Measurements from ENCODE around the gene SYNGR1. TPM values are rescaled to one million over a fixed set of nuclear protein-coding genes. Genes with fewer than 3 reads are reported as not detected.
"Not testable (repeated sequence)": the region's sequence is repeated elsewhere in the genome, so short reads cannot be mapped to it uniquely, and the experiment has no call there.

SYNGR1 gene
- total RNA-seq, 2 experiments from 2014 or later: 4.2 to 16.0 TPM

DNA sequence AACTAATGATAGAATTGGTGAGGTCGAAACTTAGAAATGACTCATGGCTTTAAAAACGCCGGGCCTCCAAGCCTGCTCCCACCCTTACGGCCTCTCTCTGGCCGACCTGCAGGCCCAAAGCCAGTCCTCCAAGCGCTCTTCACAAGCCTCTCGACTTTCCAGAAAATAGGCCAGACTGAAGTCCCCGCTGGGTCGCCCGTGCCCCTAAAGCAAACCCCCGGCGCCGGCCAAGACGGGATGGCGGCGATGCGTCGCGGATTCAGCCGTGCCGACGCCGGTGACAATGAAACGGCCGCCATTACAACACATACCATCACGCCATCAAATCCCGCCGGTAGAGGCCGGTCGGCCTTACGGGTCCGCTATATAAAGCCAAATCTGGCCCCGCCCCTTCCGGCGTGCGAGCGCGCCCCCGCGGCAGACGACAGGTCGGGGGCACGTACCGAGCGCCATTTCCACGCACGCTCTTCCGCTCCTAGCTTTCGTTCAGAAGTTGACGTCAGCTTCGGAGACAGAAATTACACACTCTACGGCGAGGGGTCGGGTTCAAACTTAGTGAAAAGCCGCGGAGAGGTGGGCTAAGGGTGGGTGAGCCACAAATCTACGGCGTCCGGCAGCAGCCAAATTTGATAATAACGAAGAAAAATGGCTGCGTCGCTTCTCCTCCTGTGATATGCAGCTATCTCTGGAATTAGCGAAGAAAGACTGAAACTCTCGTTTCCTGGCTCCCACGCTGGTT lies 30.3 kb upstream of the SYNGR1 start, which contains the start of gene RPL3:
Gene RPL3, minus strand, starts transcription at position 340 of the 739 bp plus-strand sequence. Its CDS starts 26 bp downstream, at position 314.
- DNase-seq: peak; percentile 97
- ATAC-seq: peak; percentile 82
- Mint-ChIP-seq H3K36me3 (peaks cover 49% of the 10 kb centered on the region), H3K9me3 (ENCODE audit: low read depth) (no peaks in the 10 kb centered on the region), H3K27ac (peak within 1 kb of the TSS; percentile 92), H3K4me3 (peak within 1 kb of the TSS; percentile 99), H3K4me1 (peaks cover 45% of the 10 kb centered on the region), H3K27me3 (no peaks in the 10 kb centered on the region)
- CTCF ChIA-PET: interaction anchor here (0.8 to 12.8 kb wide), 17 partner anchors 9 to 587 kb away, joined by 3 to 254 read pairs (median 4); partner anchors contain the start of genes ATF4 and TAB1

DNA sequence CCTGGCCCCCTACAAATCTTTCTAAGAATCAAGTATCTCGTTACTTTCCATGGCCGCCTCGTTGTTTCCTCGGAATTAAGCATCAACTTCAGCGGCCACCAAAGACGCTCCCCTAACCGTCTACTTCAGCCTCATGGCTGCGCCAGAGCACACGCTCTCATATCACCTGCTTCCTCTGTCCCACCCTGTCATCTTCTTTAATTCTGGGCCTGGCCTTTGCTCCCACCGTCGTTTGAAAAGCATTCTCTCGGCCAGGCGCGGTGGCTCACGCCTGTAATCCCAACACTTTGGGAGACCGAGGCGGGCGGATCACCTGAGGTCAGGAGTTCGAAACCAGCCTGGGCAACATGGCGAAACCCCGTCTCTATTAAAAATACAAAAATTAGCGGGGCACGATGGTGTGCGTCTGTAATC lies 29.2 kb upstream of the SYNGR1 start:
- H3K4me3 Mint-ChIP-seq: peak overlapping the region; percentile 99
- H3K36me3 Mint-ChIP-seq: peaks cover 37% of the 10 kb centered on the region
- not testable (repeated sequence) for DNase-seq; H3K27me3 Mint-ChIP-seq; ATAC-seq; H3K9me3 Mint-ChIP-seq (ENCODE audit: low read depth)
- peak overlapping the region; percentile 83 for H3K27ac Mint-ChIP-seq
- H3K4me1 Mint-ChIP-seq: peaks cover 34% of the 10 kb centered on the region
- CTCF ChIA-PET: interaction anchor here (0.7 to 12.8 kb wide), 9 partner anchors 10 to 209 kb away, joined by 3 to 254 read pairs (median 12); partner anchors contain the start of gene TAB1

DNA sequence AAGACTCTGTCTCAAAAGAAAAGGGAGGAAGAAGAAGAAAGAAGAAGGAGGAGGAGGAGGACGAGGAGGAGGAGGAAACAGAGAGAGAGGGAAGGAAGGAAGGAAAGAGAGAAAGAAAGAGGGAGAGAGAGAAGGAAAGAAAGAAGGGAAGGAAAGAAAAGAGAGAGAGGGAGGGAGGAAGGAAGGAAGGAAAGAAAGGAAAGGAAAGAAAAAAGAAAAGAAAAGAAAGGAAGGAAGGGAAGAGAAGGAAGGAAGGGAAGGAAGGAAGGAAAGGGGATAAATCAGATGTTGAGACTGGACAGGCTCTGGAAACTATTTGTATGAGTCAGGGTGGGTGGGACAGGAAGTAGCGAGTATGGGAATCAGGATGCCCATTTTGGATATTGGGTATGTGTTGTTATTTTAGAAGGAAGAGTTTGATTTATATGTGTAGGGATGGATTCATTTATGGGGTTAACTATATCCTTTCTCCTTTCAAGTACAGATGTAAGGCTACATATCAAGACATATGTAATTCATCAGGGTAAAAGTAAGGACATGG lies 24.3 kb upstream of the SYNGR1 start:
- Mint-ChIP-seq H3K36me3 (no peaks in the 10 kb centered on the region), H3K4me1 (peaks cover 5% of the 10 kb centered on the region), H3K27ac (no peak overlapping the region), H3K4me3 (no peak overlapping the region), H3K27me3 (peaks cover 3% of the 10 kb centered on the region), H3K9me3 (ENCODE audit: low read depth) (no peaks in the 10 kb centered on the region)
- ATAC-seq (no peak), DNase-seq (no peak)
- CTCF ChIA-PET: no interaction called here

DNA sequence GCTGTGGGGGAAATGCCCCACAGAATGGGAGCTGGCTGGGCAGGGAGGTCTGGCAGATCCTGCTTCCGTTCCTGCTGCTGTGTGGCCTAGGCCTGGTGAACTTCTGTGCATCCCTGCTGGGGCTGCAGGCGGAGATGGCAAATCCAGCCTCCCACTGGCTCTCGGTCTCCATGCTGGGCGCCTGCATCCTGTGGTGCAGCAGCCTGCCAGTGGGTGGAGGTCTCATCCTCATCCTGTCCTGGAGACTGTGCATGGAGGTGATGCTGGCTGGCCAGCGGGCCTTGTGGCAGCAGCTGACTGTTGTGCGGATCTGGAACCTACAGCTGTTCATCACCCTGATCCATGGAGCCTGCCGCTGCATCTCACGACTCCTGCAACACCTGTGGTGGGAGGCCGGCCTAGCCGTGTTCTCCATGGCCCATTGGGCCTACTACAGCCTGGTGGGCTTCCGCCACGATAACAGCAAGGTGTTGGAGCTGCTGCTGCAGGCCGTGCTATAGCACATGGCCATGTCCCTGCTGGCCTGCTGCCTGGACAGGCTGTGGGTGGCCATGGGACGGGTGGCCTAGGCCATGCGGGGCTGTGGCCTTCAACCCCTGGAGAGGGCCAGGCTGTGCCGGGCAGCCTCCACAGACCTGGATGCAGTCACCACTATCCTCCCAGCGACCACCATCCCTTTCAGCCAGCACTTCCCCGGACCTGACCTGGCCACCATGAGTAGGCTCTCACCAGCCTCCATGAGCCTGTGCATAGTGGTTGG lies 21.6 kb upstream of the SYNGR1 start:
- Mint-ChIP-seq H3K36me3 (no peaks in the 10 kb centered on the region), H3K27me3 (peaks cover 3% of the 10 kb centered on the region), H3K4me1 (peaks cover 7% of the 10 kb centered on the region), H3K9me3 (ENCODE audit: low read depth) (no peaks in the 10 kb centered on the region), H3K27ac (no peak overlapping the region), H3K4me3 (no peak overlapping the region)
- CTCF ChIA-PET: no interaction called here
- DNase-seq: no peak
- no peak for ATAC-seq

DNA sequence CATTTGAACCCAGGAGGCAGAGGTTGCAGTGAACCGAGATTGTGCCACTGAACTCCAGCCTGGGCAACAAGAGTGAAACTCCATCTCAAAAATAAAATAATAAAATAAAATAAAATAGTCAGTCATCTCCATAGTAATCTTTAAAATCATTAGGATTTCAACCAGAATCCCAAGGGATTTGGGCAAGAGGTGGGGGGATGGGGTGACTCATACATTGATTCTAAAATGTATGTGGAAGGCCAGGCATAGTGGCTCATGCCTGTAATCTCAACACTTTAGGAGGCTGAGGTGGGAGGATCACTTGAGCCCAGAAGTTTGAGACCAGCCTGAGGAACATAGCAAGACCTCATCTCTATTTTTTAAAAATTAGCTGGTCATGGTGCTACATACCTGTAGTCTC lies 19.2 kb upstream of the SYNGR1 start:
- not testable (repeated sequence) for H3K27ac Mint-ChIP-seq; DNase-seq; ATAC-seq; H3K4me1 Mint-ChIP-seq; H3K27me3 Mint-ChIP-seq; H3K9me3 Mint-ChIP-seq (ENCODE audit: low read depth); H3K36me3 Mint-ChIP-seq; H3K4me3 Mint-ChIP-seq
- CTCF ChIA-PET: interaction anchor here (1.2 to 4.4 kb wide), 8 partner anchors 8 to 161 kb away, joined by 4 to 30 read pairs (median 6); partner anchors contain the start of gene RPL3

DNA sequence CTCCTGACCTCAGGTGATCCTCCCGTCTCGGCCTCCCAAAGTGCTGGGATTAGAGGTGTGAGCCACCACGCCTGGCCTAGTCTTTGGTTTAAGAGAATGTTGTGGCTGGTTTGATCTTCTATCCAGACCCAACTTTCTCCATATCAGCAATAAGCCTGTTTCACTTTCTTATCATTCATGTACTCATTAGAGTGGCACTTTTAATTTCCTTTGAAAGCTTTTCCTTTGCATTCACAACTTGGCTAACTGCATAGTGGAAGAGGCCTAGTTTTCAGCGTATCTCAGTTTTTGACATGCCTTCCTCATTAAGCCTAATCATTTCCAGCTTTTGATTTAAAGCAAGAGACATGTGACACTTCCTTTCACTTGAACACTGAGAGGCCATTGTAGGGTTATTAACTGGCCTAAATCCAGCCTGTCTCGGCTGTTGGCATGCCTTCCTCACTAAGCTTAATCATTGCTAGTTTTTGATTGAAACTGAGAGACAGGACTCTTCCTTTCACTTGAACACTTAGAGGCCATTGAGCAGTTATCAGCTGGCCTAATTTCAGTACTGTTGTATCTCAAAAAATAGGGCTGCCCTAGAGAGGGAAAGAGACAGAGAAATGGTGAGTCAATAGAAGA lies 17.2 kb upstream of the SYNGR1 start:
- Mint-ChIP-seq H3K27me3 (peaks cover 3% of the 10 kb centered on the region), H3K36me3 (no peaks in the 10 kb centered on the region), H3K9me3 (ENCODE audit: low read depth) (no peaks in the 10 kb centered on the region), H3K4me3 (no peak overlapping the region), H3K4me1 (peaks cover 7% of the 10 kb centered on the region), H3K27ac (no peak overlapping the region)
- no peak for DNase-seq
- ATAC-seq: no peak
- CTCF ChIA-PET: interaction anchor here (0.7 to 4.4 kb wide), 8 partner anchors 11 to 329 kb away, joined by 3 to 30 read pairs (median 8); partner anchors contain the start of gene RPL3

DNA sequence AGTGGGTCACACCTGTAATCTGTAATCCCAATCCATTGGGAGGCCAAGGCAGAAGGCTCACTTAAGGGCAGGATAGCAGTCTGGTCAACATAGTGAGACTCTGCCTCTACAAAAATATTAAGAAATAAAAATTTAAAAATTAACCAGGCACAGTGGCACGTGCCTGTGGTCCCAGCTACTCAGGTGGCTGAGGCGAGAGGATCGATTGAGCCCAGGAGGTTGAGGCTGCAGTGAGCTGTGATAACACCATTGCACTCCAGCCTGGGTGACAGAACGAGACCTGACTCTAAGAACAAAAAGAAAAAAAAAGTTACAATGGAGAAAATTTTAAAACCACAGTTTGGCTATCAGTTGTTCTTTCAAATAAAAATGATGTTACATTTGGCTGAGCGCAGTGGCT lies 13.4 kb upstream of the SYNGR1 start:
- DNase-seq (no peak), ATAC-seq (no peak)
- H3K9me3 Mint-ChIP-seq (ENCODE audit: low read depth): no peaks in the 10 kb centered on the region
- CTCF ChIA-PET: no interaction called here
- no peaks in the 10 kb centered on the region for H3K36me3 Mint-ChIP-seq
- no peak overlapping the region for H3K27ac Mint-ChIP-seq
- peaks cover 7% of the 10 kb centered on the region for H3K4me1 Mint-ChIP-seq
- H3K4me3 Mint-ChIP-seq: no peak overlapping the region
- H3K27me3 Mint-ChIP-seq: peaks cover 16% of the 10 kb centered on the region

DNA sequence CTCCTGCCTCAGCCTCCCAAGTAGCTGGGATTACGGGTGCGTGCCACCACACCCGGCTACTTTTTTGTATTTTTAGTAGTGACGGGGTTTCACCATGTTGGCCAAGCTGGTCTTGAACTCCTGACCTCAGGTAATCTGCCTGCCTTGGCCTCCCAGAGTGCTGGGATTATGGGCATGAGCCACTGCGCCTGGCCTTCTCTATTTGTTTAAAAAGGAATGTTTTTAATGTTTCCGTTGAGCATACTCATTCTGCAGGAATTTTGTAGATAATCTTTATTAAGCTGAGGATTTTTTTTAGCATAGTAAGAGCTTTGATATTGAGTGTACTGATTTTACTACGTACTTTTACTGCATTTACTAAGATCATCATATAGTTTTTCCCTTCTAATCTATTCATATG lies 10.0 kb upstream of the SYNGR1 start:
- not testable (repeated sequence) for DNase-seq; H3K9me3 Mint-ChIP-seq (ENCODE audit: low read depth); ATAC-seq; H3K36me3 Mint-ChIP-seq; H3K27ac Mint-ChIP-seq; H3K4me3 Mint-ChIP-seq; H3K4me1 Mint-ChIP-seq
- CTCF ChIA-PET: interaction anchor here (1.0 kb wide), 2 partner anchors 10 to 16 kb away, joined by 3 to 4 read pairs; no protein-coding TSS in a partner anchor
- H3K27me3 Mint-ChIP-seq: peaks cover 28% of the 10 kb centered on the region

DNA sequence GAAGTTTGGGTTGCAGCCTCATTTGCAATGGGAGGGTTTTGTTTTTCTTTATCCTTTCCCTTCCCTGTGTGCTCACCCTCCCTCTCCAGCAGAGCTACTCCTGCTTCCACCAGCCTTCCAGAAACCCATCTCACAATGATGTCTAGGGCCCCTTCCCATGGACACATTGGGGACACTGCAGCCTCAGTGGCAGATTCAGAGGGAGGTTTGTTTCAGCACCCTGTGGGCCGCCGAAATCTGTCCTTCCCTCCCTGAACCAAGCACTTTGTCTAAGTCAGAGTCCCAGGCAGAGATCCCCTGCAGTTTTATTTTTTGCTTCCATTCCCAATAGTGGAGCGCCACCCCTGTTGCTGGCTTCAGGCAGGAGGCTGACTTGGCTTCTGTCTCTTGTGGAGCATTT lies 8.6 kb upstream of the SYNGR1 start:
- Mint-ChIP-seq H3K9me3 (ENCODE audit: low read depth) (no peaks in the 10 kb centered on the region), H3K4me3 (no peak overlapping the region), H3K4me1 (peaks cover 3% of the 10 kb centered on the region), H3K27me3 (peaks cover 29% of the 10 kb centered on the region), H3K36me3 (no peaks in the 10 kb centered on the region), H3K27ac (no peak overlapping the region)
- DNase-seq (no peak), ATAC-seq (no peak)
- CTCF ChIA-PET: no interaction called here

DNA sequence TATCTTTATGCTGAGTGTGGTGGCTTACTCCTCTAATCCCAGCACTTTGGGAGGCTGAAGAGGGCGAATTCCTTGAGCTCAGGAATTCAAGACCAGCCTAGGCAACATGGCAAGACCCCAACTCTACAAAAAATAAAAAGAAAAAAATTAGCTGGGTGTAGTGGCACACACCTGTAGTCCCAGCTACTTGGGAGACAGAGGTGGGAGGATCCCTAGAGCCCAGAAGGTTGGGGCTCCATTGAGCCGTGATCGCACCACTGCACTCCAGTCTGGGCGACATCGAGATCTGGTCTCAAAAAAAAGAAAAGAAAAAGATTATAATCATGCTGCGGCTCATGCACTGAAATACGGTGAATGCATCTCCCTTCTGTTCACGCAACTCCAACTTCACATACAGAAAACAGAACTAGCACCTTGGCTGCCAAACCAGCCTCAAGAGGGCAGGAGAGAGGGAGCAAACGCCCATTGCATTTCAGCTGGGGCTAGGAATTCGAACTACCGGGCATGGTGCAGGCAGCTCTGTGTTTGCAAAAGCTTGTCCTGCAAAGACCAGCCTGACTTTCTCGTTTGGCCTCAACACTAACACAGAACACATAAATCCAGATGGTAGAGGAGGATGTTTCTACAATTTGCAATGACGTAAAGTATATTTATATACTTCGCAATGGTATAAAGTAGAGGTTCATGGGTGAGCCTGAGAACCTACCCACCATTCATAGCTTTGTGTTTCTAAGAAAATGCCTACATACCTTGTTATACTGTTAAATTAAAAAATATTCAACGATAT lies 6.3 kb upstream of the SYNGR1 start:
- CTCF ChIA-PET: interaction anchor here (0.7 to 2.6 kb wide), 17 partner anchors 9 to 187 kb away, joined by 3 to 21 read pairs (median 5); partner anchors contain the start of genes ATF4, RPL3 and TAB1
- DNase-seq (peak; percentile 71), ATAC-seq (peak; percentile 83)
- Mint-ChIP-seq H3K4me3 (no peak overlapping the region), H3K4me1 (peaks cover 3% of the 10 kb centered on the region), H3K27ac (no peak overlapping the region), H3K36me3 (no peaks in the 10 kb centered on the region), H3K27me3 (peaks cover 35% of the 10 kb centered on the region), H3K9me3 (ENCODE audit: low read depth) (no peaks in the 10 kb centered on the region)

DNA sequence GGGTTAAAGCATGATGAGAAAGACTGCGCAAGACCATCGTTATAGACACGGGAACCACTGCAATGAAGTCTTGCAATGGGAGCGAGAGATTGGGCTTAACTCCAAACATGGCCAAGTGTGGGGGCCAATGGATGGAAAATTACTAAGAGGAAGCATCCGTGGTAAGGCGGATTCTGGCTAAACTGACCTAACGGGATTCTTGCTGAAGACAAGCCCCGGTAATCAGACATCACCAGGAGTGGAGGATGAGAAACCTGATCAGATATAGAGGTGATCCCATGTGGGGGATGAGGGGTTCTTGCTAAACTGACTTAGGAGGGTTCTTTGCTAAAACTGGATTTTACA lies 5.8 kb upstream of the SYNGR1 start:
- ATAC-seq: no peak
- Mint-ChIP-seq H3K36me3 (no peaks in the 10 kb centered on the region), H3K4me1 (peaks cover 4% of the 10 kb centered on the region), H3K27ac (no peak overlapping the region), H3K4me3 (no peak overlapping the region), H3K27me3 (peaks cover 36% of the 10 kb centered on the region), H3K9me3 (ENCODE audit: low read depth) (no peaks in the 10 kb centered on the region)
- no peak for DNase-seq
- CTCF ChIA-PET: interaction anchor here (0.6 to 2.6 kb wide), 15 partner anchors 9 to 187 kb away, joined by 3 to 21 read pairs (median 5); partner anchors contain the start of genes ATF4, RPL3 and TAB1

DNA sequence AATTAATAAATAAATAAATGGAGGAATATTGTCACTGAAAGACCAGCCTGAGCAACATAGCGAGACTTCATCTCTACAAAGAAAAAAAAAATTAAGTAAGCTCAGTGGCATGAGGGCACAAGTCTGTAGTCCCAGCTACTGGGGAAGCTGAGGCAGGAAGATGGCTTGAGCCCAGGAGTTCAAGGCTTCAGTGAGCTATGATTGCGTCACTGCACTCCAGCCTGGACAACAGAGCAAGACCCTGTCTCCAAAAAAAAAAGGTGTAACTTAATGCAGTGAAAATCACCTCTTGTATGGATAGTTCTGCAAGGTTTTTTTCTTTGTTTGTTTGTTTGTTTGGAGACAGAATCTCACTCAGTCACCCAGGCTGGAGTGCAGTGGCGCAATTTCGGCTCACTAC lies 4.6 kb upstream of the SYNGR1 start:
- Mint-ChIP-seq H3K27ac (no peak overlapping the region), H3K27me3 (peaks cover 37% of the 10 kb centered on the region), H3K36me3 (no peaks in the 10 kb centered on the region), H3K9me3 (ENCODE audit: low read depth) (no peaks in the 10 kb centered on the region), H3K4me1 (peaks cover 9% of the 10 kb centered on the region), H3K4me3 (no peak overlapping the region)
- CTCF ChIA-PET: interaction anchor here (0.9 to 2.2 kb wide), 4 partner anchors 8 to 185 kb away, joined by 3 to 7 read pairs (median 3); no protein-coding TSS in a partner anchor
- DNase-seq (no peak), ATAC-seq (no peak)
